BJ (cell line): ENCODE results near the gene CPD. TPM values are rescaled to one million over a fixed set of nuclear protein-coding genes. Genes with fewer than 3 reads are reported as not detected.
"Not testable (repeated sequence)": the region's sequence is repeated elsewhere in the genome, so short reads cannot be mapped to it uniquely, and the experiment has no call there.

ENCODE experiments used
- CTCF ChIA-PET: fragments of 350-600 bp; formaldehyde crosslinking; extraction: SDS; loops from one replicate; lab custom pipeline; 2021; ENCODE audit warnings: antibody characterized with exemption, inconsistent platforms; lab: Yijun Ruan, JAX
- POLR2A ChIA-PET: fragments of 300-600 bp; sonication (Branson Sonifier 250); formaldehyde crosslinking; extraction: SDS; loops from one replicate; lab custom pipeline; 2021; ENCODE audit warnings: antibody characterized with exemption; lab: Charles Lee
- DNase-seq: peaks from one replicate; pipeline ENCODE4 v3.0.0-alpha.2; 2011; ENCODE audit warnings: low read depth
- H3K27me3 ChIP-seq: 2 replicates; pipeline ENCODE4 v1.6.0; 2011; ENCODE audit warnings: low read length; ENCODE audit not compliant: control insufficient read depth, insufficient read depth
- H3K36me3 ChIP-seq: 2 replicates; pipeline ENCODE4 v1.5.1; 2011; ENCODE audit warnings: low read length; ENCODE audit not compliant: control insufficient read depth, insufficient read depth
- H3K4me3 ChIP-seq: 2 replicates; pipeline ENCODE4 v1.5.1; 2011; ENCODE audit warnings: low read depth, mild to moderate bottlenecking, control low read depth, low read length
- polyA plus RNA-seq: library from polyadenylated mRNA; depleted of rRNA; stranded (reverse); fragments of >200 nt; gene quantifications from 2 replicates; pipeline ENCODE4 v1.2.3, GENCODE V29; 2011
- TF ChIP-seq, protein P1 (sequence below): IDR thresholded peaks from 2 replicates; pipeline ENCODE4 v1.5.1; 2011; ENCODE audit warnings: low read depth, mild to moderate bottlenecking, control low read depth, inconsistent platforms, low read length, moderate library complexity; ENCODE audit not compliant: insufficient read depth

The CPD gene
- polyA plus RNA-seq, 1 experiment: 65.4 TPM

GRCh38 chr17:30398328-30399041 lies 19.8 kb downstream of the CPD start:
- no peak for DNase-seq
- H3K36me3 ChIP-seq: no peaks in the 10 kb centered on the region
- POLR2A ChIA-PET: no interaction called here
- CTCF ChIA-PET: no interaction called here
- TF ChIP-seq, protein P1, sequence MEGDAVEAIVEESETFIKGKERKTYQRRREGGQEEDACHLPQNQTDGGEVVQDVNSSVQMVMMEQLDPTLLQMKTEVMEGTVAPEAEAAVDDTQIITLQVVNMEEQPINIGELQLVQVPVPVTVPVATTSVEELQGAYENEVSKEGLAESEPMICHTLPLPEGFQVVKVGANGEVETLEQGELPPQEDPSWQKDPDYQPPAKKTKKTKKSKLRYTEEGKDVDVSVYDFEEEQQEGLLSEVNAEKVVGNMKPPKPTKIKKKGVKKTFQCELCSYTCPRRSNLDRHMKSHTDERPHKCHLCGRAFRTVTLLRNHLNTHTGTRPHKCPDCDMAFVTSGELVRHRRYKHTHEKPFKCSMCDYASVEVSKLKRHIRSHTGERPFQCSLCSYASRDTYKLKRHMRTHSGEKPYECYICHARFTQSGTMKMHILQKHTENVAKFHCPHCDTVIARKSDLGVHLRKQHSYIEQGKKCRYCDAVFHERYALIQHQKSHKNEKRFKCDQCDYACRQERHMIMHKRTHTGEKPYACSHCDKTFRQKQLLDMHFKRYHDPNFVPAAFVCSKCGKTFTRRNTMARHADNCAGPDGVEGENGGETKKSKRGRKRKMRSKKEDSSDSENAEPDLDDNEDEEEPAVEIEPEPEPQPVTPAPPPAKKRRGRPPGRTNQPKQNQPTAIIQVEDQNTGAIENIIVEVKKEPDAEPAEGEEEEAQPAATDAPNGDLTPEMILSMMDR: no peak
- H3K27me3 ChIP-seq: no peaks in the 10 kb centered on the region
- H3K4me3 ChIP-seq: no peak overlapping the region

DNA sequence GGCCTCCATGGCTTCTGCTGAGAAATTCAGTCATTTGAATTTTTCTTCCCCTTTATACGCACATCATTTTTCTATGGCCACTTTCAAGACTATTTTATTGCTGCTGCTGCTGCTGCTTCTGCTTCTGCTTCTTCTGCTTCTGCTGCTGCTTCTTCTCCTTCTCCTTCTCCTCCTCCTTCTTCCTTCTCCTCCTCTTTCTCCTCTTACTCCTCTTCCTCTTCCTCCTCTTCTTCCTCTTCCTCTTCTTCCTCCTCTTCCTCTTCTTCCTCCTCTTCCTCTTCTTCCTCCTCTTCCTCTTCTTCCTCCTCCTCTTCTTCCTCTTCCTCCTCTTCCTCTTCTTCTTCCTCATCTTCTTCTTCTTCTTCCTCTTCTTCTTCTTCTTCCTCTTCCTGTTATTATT lies 22.4 kb downstream of the CPD start:
- ChIA-PET POLR2A (interaction anchor here (0.6 kb wide), 1 partner anchor 21 kb away, joined by 3 read pairs; no protein-coding TSS in a partner anchor), CTCF (interaction anchor here (1.1 kb wide), 1 partner anchor 65 kb away, joined by 3 read pairs; no protein-coding TSS in a partner anchor)
- TF ChIP-seq, protein P1: no peak
- no peaks in the 10 kb centered on the region for H3K36me3 ChIP-seq
- no peaks in the 10 kb centered on the region for H3K27me3 ChIP-seq
- DNase-seq: no peak
- H3K4me3 ChIP-seq: no peak overlapping the region

DNA sequence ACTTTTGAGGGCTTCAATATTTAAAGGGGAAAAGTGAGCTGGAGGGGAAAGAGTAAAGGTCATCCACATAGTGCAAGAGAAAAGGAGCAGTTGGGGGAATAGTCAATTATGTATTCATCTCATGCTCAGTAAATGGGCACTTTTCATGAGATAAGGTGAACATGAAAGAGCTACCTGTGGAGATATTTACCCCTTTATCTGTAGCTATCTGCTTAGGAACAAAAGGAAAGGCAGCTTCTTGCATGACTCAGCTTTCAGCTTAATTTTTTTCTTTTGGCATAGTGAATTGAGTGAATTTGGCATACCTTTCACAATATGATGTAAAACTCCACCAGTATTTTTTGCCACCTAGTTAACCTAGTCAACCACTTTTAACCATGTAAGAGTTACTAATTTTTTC lies 26.4 kb downstream of the CPD start:
- ChIA-PET POLR2A (no interaction called here), CTCF (interaction anchor here (0.7 kb wide), 1 partner anchor 314 kb away, joined by 4 read pairs; no protein-coding TSS in a partner anchor)
- H3K27me3 ChIP-seq: no peaks in the 10 kb centered on the region
- no peak for DNase-seq
- no peaks in the 10 kb centered on the region for H3K36me3 ChIP-seq
- H3K4me3 ChIP-seq: no peak overlapping the region
- TF ChIP-seq, protein P1: no peak

- POLR2A ChIA-PET, H3K36me3 ChIP-seq, DNase-seq, H3K27me3 ChIP-seq, CTCF ChIA-PET, H3K4me3 ChIP-seq: not testable (repeated sequence)
Measured at GRCh38 chr17:30410627-30411026, 31.9 kb downstream of the CPD start.

- DNase-seq, H3K4me3 ChIP-seq, POLR2A ChIA-PET, CTCF ChIA-PET, H3K27me3 ChIP-seq, H3K36me3 ChIP-seq: not testable (repeated sequence)
Measured at GRCh38 chr17:30412008-30412496, 33.3 kb downstream of the CPD start.

- no peak for DNase-seq
- no peak overlapping the region for H3K4me3 ChIP-seq
- TF ChIP-seq, protein P1: no peak
- ChIA-PET POLR2A (no interaction called here), CTCF (no interaction called here)
- no peaks in the 10 kb centered on the region for H3K27me3 ChIP-seq
- H3K36me3 ChIP-seq: no peaks in the 10 kb centered on the region
Measured at GRCh38 chr17:30413109-30413508, 34.4 kb downstream of the CPD start.
